Testis (tissue), 2 donors: ENCODE measurements around the gene SCNN1B.

Source experiments
- POLR2A ChIP-seq: fragments of 450-650 bp; IDR thresholded peaks from one replicate; pipeline ENCODE4 v1.6.1; 2017; ENCODE audit warnings: antibody characterized with exemption, mild to moderate bottlenecking, moderate library complexity
- TF ChIP-seq, protein P1 (sequence below), 3 experiments: fragments of 450-650 bp in 2 of 3; fragments of 200-600 bp in 1 of 3; sonication (generic) in 1 of 3; IDR thresholded peaks; one replicate each; pipeline ENCODE4 v1.5.1; 2016 to 2019; ENCODE audit warnings: antibody characterized with exemption in 3 of 3, mild to moderate bottlenecking in 2 of 3, moderate library complexity in 1 of 3

DNA sequence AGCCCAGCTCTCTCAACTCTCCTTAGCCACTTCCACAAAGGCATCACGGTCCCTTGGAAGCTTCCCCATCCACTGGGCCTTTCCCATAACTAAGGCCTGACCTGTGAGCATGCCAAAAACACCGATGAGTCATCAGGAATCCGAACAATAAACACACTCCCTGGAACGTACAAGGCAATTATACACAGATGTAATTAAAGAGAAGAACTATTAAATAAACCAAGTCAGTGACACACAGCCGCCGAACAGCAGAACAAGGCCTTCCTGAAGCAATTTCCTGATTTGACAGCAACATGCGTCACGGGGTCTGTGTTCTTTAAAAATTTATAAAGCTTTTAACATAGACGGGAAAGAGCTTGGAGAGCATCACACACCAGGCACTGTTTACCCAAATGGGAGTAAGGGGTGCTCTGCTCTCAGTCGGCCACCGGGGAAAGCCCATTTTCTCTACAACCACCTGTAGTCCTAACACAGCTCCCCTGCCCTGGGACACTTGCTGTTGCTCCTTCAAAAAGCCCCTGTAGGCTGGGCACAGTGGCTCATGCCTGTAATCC is 121.5 kb downstream of the SCNN1B start:
- TF ChIP-seq, protein P1, sequence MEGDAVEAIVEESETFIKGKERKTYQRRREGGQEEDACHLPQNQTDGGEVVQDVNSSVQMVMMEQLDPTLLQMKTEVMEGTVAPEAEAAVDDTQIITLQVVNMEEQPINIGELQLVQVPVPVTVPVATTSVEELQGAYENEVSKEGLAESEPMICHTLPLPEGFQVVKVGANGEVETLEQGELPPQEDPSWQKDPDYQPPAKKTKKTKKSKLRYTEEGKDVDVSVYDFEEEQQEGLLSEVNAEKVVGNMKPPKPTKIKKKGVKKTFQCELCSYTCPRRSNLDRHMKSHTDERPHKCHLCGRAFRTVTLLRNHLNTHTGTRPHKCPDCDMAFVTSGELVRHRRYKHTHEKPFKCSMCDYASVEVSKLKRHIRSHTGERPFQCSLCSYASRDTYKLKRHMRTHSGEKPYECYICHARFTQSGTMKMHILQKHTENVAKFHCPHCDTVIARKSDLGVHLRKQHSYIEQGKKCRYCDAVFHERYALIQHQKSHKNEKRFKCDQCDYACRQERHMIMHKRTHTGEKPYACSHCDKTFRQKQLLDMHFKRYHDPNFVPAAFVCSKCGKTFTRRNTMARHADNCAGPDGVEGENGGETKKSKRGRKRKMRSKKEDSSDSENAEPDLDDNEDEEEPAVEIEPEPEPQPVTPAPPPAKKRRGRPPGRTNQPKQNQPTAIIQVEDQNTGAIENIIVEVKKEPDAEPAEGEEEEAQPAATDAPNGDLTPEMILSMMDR (IDR thresholded peaks at IDR 0.05) = no peak
- TF ChIP-seq POLR2A = no peak
